DMS153 (cell line): Measurements from ENCODE around the gene TUFT1.
A peak's percentile ranks its signal among the peaks of the same experiment; 100 is the strongest.

Experiments
- DNase-seq: peaks from one replicate; lab custom pipeline; 2025; lab: John Stamatoyannopoulos, UW

TUFT1 gene, protein sequence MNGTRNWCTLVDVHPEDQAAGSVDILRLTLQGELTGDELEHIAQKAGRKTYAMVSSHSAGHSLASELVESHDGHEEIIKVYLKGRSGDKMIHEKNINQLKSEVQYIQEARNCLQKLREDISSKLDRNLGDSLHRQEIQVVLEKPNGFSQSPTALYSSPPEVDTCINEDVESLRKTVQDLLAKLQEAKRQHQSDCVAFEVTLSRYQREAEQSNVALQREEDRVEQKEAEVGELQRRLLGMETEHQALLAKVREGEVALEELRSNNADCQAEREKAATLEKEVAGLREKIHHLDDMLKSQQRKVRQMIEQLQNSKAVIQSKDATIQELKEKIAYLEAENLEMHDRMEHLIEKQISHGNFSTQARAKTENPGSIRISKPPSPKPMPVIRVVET

DNA sequence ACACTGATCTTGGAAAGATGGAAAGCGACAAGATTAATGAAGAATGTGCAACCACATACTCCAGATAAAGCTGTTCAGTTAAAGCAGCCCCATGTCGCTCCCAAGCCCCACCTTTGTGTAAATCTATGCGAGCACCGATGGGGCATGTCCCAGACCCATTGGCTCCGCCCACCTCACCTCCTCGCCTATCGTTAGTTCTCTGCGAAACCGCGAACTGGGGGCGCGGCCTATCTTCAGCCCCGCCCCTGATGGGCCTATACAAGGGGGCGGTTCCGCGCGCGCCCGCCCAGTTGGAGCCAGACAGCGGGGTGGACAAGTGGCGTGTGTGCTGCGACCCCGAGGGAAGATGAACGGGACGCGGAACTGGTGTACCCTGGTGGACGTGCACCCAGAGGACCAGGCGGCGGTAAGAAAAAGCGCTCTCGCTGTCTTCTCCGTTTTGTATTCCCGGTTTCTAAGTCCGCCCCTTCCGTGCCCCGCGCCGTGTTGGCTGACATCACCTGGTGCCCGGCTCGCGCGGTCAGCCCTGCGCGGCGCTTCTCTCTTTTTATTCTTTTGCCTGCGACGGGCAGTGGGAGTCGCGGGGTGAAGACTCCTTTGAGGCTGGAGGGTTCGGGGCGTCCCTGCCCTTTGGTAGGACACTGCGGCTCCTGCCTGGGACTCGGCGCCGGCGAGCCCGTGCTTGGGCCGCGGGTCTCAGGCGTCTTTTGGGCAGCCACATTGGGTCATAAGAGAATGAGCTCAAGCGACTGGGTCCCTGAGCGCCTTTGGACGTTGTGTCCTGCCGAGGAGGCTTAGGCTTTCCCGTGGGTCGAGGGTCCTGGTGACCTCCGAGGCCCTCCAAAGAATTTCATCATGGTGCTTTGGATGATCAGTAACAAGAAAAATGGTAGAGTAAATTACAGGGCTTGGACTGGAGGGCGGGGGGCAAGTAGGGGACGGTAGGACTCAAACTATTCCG lies at the start of gene TUFT1:
TSS of gene TUFT1 (plus strand) at position 289 of the 961 bp plus-strand sequence. CDS start at position 347, 58 bp downstream.
- DNase-seq = peak; percentile 96

- DNase-seq = no peak
Observed at GRCh38 chr1:151491641-151492040, 48.5 kb upstream of the TUFT1 start.

DNA sequence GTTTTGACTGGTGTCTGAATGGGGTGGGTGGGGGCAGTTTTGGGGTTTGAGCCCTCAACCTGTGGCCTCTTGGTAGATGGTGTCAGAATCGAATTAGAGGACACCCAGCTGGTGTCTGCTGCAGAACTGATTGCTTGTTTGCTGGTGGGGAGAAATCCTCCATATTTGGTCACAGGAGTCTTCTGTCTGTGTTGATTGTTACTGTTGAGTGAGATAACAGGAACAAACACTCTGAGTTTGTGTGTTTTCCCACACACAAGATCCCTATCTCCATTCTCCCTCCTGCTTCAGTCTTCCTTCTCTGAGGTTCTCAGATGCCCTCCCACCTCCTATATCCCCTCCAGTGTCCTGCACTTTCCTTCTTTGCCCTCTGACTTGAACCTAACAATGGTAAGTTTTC lies 48.0 kb upstream of the TUFT1 start:
- no peak for DNase-seq

GRCh38 chr1:151493042-151493441 lies 47.1 kb upstream of the TUFT1 start:
- no peak for DNase-seq

DNA sequence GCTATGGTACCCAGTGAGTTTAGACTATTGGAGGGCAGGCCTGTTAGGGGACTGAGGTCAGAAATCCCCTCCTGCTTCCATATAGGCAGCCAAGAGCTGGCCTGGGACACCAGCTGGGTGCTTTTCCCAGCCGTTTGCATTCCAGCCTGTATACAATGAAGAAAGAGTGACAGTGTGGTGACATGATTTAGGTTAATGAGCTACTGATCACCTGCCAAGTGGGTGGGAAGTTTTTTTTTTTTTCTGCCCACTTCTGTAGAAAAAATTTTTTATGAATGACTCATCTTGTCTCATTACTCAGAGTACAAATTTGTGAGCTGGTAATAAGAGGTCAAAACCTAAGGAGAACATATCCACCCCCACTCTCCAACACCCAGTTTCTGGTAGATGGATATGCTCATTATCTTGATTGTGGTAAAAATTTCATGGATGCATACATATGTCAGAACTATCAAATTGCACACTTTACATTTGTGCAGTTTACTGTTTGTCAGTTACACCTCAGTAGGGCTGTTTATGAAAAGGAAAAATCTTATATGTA lies 45.3 kb upstream of the TUFT1 start:
- DNase-seq = no peak

- DNase-seq = no peak
Observed at GRCh38 chr1:151495316-151495715, 44.8 kb upstream of the TUFT1 start.

- DNase-seq = no peak
Observed at GRCh38 chr1:151499365-151499764, 40.7 kb upstream of the TUFT1 start.

DNA sequence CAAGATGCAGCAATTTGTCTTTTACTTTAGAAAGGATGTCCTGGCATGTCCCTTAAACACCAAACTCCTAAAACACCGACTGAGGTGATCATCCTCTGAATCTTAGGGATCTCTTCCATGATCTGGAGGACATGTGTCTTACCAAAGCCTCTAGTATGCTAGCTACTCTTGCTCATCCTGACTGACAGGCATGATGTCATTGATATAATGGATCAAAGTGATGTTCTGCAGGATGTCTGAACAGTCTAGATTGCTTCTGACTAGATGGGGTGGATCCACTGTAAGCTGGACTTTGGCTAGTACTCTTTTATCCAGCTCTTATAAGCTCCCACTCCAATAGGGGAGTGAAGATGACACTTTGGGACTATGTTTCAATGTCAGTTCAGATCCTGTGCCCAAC lies 40.2 kb upstream of the TUFT1 start:
- DNase-seq = no peak

DNA sequence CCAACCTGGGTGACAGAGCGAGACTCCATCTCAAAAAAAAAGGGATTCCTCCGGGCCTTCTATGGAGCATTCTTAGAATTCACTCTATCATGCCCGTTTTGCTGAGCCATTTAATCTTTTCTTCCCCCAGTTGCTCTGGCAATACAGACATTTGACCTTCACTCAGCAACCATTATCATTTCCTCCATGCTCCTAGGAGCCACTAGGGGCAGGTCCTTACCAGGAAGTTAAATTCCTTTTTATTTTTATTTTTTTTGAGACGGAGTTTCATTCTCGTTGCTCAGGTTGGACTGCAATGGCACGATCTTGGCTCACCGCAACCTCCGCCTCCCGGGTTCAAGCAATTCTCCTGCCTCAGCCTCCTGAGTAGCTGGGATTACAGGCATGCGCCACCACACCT lies 38.6 kb upstream of the TUFT1 start:
- no peak for DNase-seq

DNA sequence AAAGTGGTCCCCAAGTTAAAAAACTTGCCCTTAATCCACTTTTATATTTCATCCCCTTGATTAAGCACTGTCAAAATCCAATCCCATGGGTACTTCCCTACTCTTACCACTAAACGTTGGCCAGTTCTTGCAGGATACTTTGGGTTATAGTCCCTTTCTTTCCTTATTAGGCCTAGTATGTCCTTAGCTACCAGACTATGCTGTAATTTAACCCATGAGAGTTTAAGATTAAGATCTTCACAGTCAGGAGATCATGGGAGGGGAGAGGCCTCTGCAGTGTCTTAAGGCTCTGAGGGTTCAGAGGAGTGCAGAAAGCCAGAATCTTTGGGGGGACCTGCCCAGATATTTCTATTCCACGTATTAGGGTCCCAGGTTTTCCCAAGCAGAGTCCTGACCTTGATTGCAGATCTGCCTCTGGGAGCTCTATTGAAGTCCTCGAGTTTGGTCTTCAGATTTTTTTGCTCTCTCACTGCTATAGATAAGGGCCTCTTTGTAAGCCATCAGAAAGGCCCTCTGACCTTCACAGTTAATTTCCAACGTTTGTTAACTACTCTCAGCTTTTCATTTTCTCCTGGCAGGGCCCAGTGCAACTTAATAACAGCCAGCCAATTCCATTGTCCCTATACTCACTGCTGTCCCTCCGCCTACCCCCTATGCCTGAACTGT lies 37.9 kb upstream of the TUFT1 start:
- DNase-seq = no peak

- no peak for DNase-seq
Observed at GRCh38 chr1:151502859-151503780, 37.0 kb upstream of the TUFT1 start.

DNA sequence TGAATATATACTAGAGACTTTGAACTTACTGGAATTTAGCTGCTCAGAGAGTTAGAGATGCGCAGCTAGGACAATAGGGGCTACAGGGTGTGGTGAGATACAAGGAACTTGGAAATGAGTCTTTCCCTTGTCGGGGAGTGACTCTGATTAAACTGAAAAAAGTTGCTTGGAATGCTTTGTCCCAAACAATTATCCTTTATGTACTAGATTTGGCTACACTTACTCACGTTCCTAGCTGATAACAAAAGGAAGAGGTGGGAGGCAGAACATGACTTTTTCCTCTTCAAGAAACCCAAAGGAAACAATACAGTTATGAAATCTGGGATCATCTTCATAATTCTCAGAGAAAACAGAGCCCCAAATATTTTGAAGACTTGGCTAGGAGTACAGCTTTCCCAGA lies 35.9 kb upstream of the TUFT1 start:
- DNase-seq = no peak

DNA sequence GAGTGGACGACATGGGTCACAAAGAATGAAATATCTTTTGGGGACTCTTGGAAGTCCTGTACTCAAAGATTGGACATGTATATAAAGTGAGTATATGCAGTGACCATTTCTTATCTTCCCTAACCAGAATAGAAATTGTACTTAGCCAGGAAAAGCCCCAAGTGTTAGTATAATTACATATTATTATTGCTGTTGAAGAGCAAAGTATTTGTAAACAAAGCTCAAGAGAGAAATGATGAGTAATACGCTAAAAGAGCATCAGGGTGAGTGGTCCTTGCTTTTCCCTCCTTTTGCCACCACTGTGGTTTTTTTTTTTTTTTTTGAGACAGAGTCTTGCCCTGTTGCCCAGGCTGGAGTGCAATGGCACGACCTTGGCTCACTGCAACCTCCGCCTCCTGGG lies 35.4 kb upstream of the TUFT1 start:
- no peak for DNase-seq

DNA sequence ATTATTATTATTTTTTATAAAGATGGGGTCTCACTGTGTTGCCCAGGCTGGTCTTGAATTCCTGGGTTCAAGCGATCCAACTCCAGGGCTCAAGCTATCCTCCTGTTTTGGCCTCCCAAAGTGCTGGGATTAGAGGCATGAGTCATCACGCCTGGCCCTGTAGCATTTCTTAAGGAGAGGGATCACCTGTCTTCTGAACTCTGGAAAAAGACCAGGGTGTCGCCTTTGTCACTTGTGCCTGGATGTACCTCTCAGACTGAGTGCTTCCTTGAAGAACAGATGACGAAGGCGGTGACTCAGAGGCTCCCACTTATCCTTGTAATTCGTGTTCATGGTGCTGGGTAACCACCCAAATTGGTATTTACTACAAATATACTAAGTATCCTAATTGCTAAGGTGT lies 31.3 kb upstream of the TUFT1 start:
- DNase-seq = no peak

DNA sequence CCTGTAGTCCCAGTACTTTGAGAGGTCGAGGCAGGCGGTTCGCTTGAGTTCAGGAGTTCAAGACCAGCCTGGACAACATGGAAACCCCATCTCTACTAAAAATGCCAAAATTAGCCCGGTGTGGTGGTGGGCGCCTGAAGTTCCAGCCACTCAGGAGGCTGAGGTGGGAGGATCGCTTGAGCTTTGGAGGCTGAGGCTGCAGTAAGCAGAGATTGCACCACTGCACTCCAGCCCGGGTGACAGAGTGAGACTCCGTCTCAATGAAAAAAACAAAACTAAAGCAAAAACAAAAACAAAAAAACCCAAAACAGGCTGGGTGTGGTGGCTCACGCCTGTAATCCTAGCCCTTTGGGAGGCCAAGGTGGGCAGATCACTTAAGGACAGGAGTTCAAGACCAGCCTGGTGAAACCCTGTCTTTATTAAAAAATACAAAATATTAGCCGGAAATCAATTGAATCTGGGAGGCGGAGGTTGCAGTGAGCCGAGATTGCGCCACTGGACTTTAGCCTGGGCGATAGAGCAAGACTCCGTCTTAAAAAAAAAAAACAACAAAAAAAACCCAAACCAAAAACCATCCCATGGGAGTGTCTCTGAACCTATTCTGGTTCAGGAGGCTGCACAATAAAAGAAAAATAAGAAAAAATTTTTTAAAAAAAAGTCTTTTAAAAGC lies 30.6 kb upstream of the TUFT1 start:
- no peak for DNase-seq

GRCh38 chr1:151510020-151510405 lies 30.1 kb upstream of the TUFT1 start:
- DNase-seq = no peak

DNA sequence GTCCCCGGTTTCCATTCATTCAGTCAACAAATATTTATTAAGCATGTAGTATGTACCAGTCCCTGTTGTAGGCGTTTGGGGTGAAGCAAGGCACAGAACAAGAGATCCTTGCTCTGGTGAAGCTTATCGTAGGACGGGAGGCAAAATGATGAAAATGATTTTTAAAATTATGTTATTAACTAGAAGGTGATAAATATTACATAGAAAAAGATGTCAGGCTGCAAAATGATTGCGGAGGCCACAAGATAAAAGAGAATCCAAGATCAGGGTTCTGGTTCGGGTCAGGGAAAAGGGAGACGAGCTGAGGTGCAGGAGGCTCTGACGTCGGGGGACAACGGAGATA lies 29.5 kb upstream of the TUFT1 start:
- no peak for DNase-seq

DNA sequence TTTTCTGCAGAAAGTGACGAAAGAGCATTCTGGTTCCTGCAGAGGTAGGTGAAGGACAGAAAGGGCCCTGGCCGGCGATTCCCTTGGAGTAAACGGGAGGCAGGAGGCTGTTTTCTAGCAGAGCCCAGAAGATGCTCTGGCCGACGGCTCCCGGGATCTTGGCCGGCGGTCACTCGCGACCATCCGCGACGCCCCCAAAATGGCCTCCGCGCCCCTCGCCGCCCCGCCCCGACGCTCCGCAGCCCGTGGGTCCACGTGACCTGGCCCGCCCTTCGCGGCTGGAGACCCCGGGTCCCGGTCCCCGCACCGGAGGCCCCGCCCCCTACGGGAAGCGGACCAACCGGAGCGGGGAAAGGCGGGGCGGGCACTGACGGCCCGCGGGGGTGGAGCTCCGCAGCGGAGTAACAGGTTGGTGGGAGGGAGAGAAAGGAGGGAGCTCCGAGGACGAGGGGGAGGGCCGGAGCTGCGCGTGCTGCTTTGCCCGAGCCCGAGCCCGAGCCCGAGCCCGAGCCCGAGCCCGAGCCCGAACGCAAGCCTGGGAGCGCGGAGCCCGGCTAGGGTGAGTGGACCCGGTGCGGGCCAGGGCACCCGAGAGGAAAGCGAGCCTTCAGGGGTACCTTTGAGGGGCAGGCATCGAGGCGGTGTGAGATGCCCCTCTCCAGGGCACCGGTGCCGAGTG lies 29.0 kb upstream of the TUFT1 start, which contains the start of gene CGN:
TSS of gene CGN (plus strand) at position 431 of the 679 bp plus-strand sequence. CDS start 7,133 bp downstream, outside the sequence.
- peak; percentile 91 for DNase-seq

GRCh38 chr1:151511636-151512215 lies 28.4 kb upstream of the TUFT1 start:
- peak; percentile 36 for DNase-seq

- no peak for DNase-seq
Observed at GRCh38 chr1:151512326-151512725, 27.8 kb upstream of the TUFT1 start.
